Measurements from ENCODE around the gene R3HDM1. TPM values are rescaled to one million over a fixed set of nuclear protein-coding genes. Genes with fewer than 3 reads are reported as not detected.

Gene R3HDM1
- total and polyA plus RNA-seq, 2 of the 4 experiments (the other 2 are of a cell fraction), result 5.9 to 38.1 TPM

- no peak overlapping the region for H3K4me2 ChIP-seq (ENCODE audit: low read depth, low read length)
- no peak overlapping the region for H2AK9ac ChIP-seq (replicated peaks; ENCODE audit: low read depth, low read length, poor library complexity)
- H3K18ac ChIP-seq (ENCODE audit: low read depth, low read length), result no peak overlapping the region
- DNase-seq (peak; percentile 6), ATAC-seq (ENCODE audit: low read depth) (peak; percentile 48)
- H2BK5ac ChIP-seq (ENCODE audit: low read depth, low read length, poor library complexity, severe bottlenecking), result no peak overlapping the region
- no peak overlapping the region for H2BK120ac ChIP-seq (ENCODE audit: low read depth, low read length)
- no peak overlapping the region for H4K91ac ChIP-seq (ENCODE audit: insufficient read depth, low read depth, low read length)
- no peak overlapping the region for H3K9ac ChIP-seq (ENCODE audit: low read depth, low read length)
- no peak overlapping the region for H4K5ac ChIP-seq (ENCODE audit: low read depth, low read length)
- in situ Hi-C loops (cut with MboI; ENCODE audit: low sequenced_read_pairs), result no loop called here
- ChIA-PET CTCF (interaction anchor here (0.7 to 1.5 kb wide), 6 partner anchors 9 to 146 kb away, joined by 3 to 7 read pairs (median 4); partner anchors contain the start of genes R3HDM1 and ZRANB3), POLR2A (ENCODE audit: unreplicated experiment) (no interaction called here)
- H3K23ac ChIP-seq (ENCODE audit: low read depth, low read length), result no peak overlapping the region
- H3K9me3 ChIP-seq (ENCODE audit: control insufficient read depth, insufficient read depth, low read length), result no peaks in the 10 kb centered on the region
- H3K27me3 ChIP-seq (ENCODE audit: control insufficient read depth, insufficient read depth, low read length), result no peaks in the 10 kb centered on the region
- TF ChIP-seq NFE2L2 (IDR thresholded peaks at IDR 0.05; ENCODE audit: low read depth, low read length), result no peak
- TF ChIP-seq USF2 (IDR thresholded peaks at IDR 0.05; ENCODE audit: low read depth, low read length), result no peak
- no peak for TF ChIP-seq ELK1 (IDR thresholded peaks at IDR 0.05; ENCODE audit: borderline replicate concordance, low read depth, low read length)
- TF ChIP-seq MXI1 (IDR thresholded peaks at IDR 0.05; ENCODE audit: borderline replicate concordance, low read depth, low read length), result no peak
- no peak for TF ChIP-seq BHLHE40 (IDR thresholded peaks at IDR 0.05; ENCODE audit: low read depth, low read length)
- no peak for TF ChIP-seq CHD1 (IDR thresholded peaks at IDR 0.05; ENCODE audit: low read depth, low read length)
- TF ChIP-seq MAZ (IDR thresholded peaks at IDR 0.05; ENCODE audit: borderline replicate concordance, low read depth, low read length), result no peak
- TF ChIP-seq RFX5 (IDR thresholded peaks at IDR 0.05; ENCODE audit: low read depth, low read length), result no peak
- H3K4me1 ChIP-seq (ENCODE audit: control insufficient read depth, insufficient read depth, low read length), result peaks cover 3% of the 10 kb centered on the region
- BruUV-seq (replicated peaks), result no TSS peak
- H3K27ac ChIP-seq (ENCODE audit: insufficient read depth, low read length), result no peak overlapping the region
- no peaks in the 10 kb centered on the region for H3K36me3 ChIP-seq (ENCODE audit: control insufficient read depth, insufficient read depth, low read length)
- H2BK20ac ChIP-seq (ENCODE audit: low read depth, low read length), result no peak overlapping the region
- no peak overlapping the region for H3K4me3 ChIP-seq (ENCODE audit: insufficient read depth, low read depth, low read length)
- no peak overlapping the region for H2AFZ ChIP-seq (replicated peaks; ENCODE audit: low read length, poor library complexity)
- H4K8ac ChIP-seq (ENCODE audit: low read depth in 2 of 2, low read length in 2 of 2), result no peak overlapping the region
- peaks cover 7 to 15% of the 10 kb centered on the region in 2 experiments; a peak in 3 of 4 replicates for H3K79me1 ChIP-seq (ENCODE audit: low read depth in 1 of 2, low read length in 2 of 2)
- no peak overlapping the region for H2AK5ac ChIP-seq (ENCODE audit: low read depth, low read length)
- no peak overlapping the region for H2BK15ac ChIP-seq (ENCODE audit: low read depth, low read length)
- H4K20me1 ChIP-seq (ENCODE audit: insufficient read depth, low read length), result no peaks in the 10 kb centered on the region; the same call in 1 of the 2 replicates
- intact Hi-C loops (cut with micrococcal nuclease), result loop anchor here (5.0 kb wide), 1 partner anchor 584 kb away; no protein-coding TSS in a partner anchor
- dilution Hi-C loops (cut with HindIII; ENCODE audit: low sequenced_read_pairs, unreplicated experiment), result no loop called here
- no CpG with 5 or more reads among the region's 1 CpG for WGBS, 2 experiments (ENCODE audit: extremely low coverage in 2 of 2, insufficient read length in 1 of 2)
- no peak overlapping the region for H3K56ac ChIP-seq (ENCODE audit: extremely low read depth, insufficient read depth, low read length)
- H3K14ac ChIP-seq (replicated peaks; ENCODE audit: low read depth, low read length), result no peak overlapping the region
- no peak overlapping the region for H3K4ac ChIP-seq (ENCODE audit: low read depth, low read length)
- H3K9me1 ChIP-seq (ENCODE audit: insufficient read depth, low read length), result 0 out of 2 replicates have a peak, but pooled peaks cover 3% of the 10 kb centered on the region
Observed at GRCh38 chr2:135586148-135586547, 54.9 kb downstream of the R3HDM1 start.
